Stomach (tissue), 4 donors: Measurements from ENCODE around the gene ABCA8.

Experiments used
- POLR2AphosphoS5 ChIP-seq, 3 donors: sonication (generic); formaldehyde crosslinking; IDR thresholded peaks; one replicate each; pipeline ENCODE4 v1.6.1; 2016; ENCODE audit warnings: antibody characterized with exemption in 3 of 3
- TF ChIP-seq, protein P1 (sequence below), 7 experiments: fragments of 450-650 bp in 4 of 7; fragments of 200-600 bp in 3 of 7; sonication (generic) in 3 of 7; IDR thresholded peaks; one replicate each; pipeline ENCODE4 v1.5.1; 2016 to 2019; ENCODE audit warnings: antibody characterized with exemption in 7 of 7, control low read depth in 2 of 7, mild to moderate bottlenecking in 1 of 7

DNA sequence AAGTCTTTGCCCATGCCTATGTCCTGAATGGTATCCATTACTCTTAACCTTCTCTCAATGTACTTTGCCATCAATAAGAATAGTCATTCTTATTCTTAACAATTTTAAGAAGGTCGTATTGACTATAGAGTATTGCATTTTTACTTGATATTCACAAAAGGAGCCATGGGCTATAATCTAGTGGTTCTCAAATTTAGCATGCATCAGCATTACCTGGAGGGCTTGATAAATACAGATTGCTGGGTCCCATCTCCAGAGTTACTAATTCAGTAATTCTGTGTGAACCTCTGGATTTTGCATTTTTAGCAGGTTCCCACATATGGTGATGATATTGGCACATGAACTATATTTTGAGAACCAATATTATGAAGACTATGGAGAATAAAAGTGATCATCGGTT is 89.6 kb downstream of the ABCA8 start:
- TF ChIP-seq, protein P1, sequence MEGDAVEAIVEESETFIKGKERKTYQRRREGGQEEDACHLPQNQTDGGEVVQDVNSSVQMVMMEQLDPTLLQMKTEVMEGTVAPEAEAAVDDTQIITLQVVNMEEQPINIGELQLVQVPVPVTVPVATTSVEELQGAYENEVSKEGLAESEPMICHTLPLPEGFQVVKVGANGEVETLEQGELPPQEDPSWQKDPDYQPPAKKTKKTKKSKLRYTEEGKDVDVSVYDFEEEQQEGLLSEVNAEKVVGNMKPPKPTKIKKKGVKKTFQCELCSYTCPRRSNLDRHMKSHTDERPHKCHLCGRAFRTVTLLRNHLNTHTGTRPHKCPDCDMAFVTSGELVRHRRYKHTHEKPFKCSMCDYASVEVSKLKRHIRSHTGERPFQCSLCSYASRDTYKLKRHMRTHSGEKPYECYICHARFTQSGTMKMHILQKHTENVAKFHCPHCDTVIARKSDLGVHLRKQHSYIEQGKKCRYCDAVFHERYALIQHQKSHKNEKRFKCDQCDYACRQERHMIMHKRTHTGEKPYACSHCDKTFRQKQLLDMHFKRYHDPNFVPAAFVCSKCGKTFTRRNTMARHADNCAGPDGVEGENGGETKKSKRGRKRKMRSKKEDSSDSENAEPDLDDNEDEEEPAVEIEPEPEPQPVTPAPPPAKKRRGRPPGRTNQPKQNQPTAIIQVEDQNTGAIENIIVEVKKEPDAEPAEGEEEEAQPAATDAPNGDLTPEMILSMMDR (IDR thresholded peaks at IDR 0.05): no peak
- TF ChIP-seq POLR2AphosphoS5 (IDR thresholded peaks at IDR 0.05): no peak
